HepG2 (cell line): ENCODE measurements around the gene EHD1. TPM values are rescaled to one million over a fixed set of nuclear protein-coding genes. Genes with fewer than 3 reads are reported as not detected.

Source experiments
- BRCA1 ChIP-seq: sonication (generic); formaldehyde crosslinking; IDR thresholded peaks from 2 replicates; pipeline ENCODE4 v1.4.0; 2020; ENCODE audit warnings: missing genetic modification reagents
- CBX1 ChIP-seq: IDR thresholded peaks from one replicate; pipeline ENCODE4 v1.6.1; 2016; ENCODE audit warnings: antibody characterized with exemption, low read depth
- POLR2A ChIP-seq, 2 experiments: IDR thresholded peaks; 2 replicates each; pipeline ENCODE4 v1.6.1; 2011; ENCODE audit warnings: low read depth in 2 of 2, low read length in 2 of 2, mild to moderate bottlenecking in 1 of 2, moderate library complexity in 1 of 2; ENCODE audit not compliant: insufficient read depth in 1 of 2
- TAF15 ChIP-seq: fragments of 200-400 bp; formaldehyde crosslinking; IDR thresholded peaks from one replicate; pipeline ENCODE4 v1.6.1; 2018; ENCODE audit warnings: mild to moderate bottlenecking, low read depth, low read length; ENCODE audit not compliant: poor library complexity, severe bottlenecking
- polyA plus RNA-seq, 8 experiments: library from polyadenylated mRNA; depleted of rRNA in 3 of 8; stranded (reverse) in 7 of 8; unstranded in 1 of 8; fragments of >200 nt; fragmentation: Illumina TruSeq in 4 of 8; extraction: Trizol in 4 of 8; gene quantifications; 2 replicates each; pipeline versions ENCODE4 v1.2.1 to v1.2.3, GENCODE V29; 2011 to 2016; ENCODE audit warnings: low read depth in 4 of 8, missing spikeins in 1 of 8, mixed read lengths in 1 of 8; ENCODE audit not compliant: insufficient read depth in 1 of 8
- total RNA-seq, 5 experiments: library from RNA; depleted of rRNA; stranded (reverse); fragments of >200 nt; fragmentation: Illumina TruSeq; extraction: Trizol; gene quantifications; 2 replicates each; pipeline ENCODE4 v1.2.3, GENCODE V29; 2016; ENCODE audit warnings: low read depth in 1 of 5
- TF ChIP-seq, protein P1 (sequence below): sonication (generic); formaldehyde crosslinking; IDR thresholded peaks from 2 replicates; pipeline ENCODE4 v1.4.0; 2020; ENCODE audit warnings: mild to moderate bottlenecking, missing genetic modification reagents
- TF ChIP-seq, protein P2 (sequence below), 2 experiments: IDR thresholded peaks; 2 replicates each; pipeline ENCODE4 v1.6.1; 2011 to 2012; ENCODE audit warnings: low read length in 2 of 2, borderline replicate concordance in 1 of 2, low read depth in 1 of 2, mild to moderate bottlenecking in 1 of 2, moderate library complexity in 1 of 2

EHD1 gene
- total and polyA plus RNA-seq, 2 of the 13 experiments (the other 11 are each of a cell fraction or from before 2014, with no cell fraction given), result 23.6 to 26.6 TPM

DNA sequence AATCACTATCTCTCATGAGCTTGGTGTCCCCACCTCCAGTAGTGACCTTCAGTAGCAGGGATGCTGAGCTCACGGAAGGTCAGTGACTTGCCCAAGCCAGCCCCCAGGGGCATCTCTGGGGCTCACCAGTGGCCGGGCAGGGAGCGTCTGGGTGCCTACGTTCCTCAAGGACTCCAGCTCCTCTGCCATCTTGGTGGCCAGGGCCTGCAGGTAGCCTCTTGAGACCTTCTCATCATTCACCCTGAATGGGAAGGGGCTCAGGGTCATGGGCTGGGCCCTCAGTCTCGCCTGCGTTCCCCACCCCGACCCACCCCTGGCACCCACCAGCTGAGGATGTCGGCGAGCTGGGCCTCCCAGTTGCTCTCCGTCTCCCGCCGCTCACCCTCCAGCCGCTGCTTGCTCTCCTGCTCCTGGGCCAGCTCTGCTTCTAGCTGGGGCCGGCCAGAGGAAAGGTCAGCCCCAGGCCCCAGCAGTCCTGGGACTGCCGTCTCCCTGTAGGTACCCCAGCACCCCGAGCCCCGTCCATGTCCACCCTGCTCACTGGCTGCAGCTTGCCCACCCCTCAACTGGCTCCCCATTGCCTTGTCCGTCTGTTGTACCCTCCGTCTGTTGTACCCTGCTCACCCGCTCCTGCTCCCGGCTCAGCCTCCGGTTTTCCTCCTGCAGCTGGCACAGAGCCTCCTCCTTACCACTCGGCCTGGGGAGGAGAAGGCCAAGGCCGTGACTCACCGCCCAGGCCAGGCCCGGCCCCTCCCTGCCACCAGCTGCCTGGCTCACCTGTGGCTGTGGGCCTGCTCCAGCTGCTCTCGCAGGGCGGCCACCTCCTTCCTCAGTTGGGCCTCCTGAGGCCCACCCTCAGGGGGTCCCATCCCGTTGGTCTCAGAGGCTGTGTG, 43.5 kb downstream of the EHD1 start (continued):
- TF ChIP-seq, protein P1, sequence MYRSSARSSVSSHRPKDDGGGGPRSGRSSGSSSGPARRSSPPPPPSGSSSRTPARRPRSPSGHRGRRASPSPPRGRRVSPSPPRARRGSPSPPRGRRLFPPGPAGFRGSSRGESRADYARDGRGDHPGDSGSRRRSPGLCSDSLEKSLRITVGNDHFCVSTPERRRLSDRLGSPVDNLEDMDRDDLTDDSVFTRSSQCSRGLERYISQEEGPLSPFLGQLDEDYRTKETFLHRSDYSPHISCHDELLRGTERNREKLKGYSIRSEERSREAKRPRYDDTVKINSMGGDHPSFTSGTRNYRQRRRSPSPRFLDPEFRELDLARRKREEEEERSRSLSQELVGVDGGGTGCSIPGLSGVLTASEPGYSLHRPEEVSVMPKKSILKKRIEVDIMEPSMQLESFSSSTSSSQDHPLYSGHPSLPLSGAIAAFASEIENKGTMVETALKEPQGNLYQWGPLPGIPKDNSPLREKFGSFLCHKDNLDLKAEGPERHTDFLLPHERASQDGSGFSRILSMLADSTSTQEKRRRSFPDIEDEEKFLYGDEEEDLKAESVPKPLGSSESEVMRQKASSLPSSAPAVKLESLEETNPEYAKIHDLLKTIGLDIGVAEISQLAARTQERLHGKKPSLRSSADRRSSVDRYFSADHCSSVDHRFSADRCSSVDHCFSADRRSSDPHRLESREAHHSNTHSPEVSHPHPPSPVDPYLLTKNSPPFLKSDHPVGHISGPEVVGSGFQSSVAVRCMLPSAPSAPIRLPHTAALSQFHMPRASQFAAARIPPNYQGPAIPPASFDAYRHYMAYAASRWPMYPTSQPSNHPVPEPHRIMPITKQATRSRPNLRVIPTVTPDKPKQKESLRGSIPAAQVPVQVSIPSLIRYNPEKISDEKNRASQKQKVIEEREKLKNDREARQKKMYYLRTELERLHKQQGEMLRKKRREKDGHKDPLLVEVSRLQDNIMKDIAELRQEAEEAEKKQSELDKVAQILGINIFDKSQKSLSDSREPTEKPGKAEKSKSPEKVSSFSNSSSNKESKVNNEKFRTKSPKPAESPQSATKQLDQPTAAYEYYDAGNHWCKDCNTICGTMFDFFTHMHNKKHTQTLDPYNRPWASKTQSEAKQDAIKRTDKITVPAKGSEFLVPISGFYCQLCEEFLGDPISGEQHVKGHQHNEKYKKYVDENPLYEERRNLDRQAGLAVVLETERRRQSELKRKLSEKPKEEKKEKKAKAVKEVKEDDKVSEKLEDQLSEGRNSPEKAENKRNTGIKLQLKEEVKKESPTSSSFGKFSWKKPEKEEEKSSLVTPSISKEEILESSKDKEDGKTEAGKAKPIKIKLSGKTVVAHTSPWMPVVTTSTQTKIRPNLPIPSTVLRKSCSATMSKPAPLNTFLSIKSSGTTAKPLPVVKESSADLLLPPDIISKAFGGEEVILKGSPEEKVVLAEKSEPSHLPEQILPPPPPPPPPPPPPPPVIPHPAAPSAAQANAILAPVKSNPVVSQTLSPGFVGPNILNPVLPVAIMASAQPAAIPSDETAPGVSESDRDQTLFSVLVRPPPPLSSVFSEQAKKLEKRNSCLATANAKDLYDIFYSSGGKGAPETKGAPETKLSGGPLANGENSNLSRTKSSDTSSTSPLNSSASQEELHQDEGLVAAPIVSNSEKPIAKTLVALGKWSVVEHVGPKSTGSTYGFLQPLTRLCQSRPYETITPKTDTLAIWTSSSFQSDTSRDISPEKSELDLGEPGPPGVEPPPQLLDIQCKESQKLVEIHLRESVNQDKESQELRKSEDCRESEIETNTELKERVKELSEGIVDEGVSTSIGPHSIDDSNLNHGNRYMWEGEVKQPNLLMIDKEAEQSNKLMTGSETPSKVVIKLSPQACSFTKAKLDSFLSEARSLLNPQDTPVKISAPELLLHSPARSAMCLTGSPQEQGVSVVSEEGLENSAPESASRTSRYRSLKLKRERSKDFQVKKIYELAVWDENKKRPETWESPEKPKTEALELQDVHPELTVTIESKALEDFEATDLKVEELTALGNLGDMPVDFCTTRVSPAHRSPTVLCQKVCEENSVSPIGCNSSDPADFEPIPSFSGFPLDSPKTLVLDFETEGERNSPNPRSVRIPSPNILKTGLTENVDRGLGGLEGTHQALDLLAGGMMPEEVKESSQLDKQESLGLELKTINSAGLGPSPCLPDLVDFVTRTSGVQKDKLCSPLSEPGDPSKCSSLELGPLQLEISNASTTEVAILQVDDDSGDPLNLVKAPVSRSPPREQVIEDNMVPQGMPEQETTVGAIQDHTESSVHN (CRISPR knock-in tag), result no peak
- TF ChIP-seq, protein P2, sequence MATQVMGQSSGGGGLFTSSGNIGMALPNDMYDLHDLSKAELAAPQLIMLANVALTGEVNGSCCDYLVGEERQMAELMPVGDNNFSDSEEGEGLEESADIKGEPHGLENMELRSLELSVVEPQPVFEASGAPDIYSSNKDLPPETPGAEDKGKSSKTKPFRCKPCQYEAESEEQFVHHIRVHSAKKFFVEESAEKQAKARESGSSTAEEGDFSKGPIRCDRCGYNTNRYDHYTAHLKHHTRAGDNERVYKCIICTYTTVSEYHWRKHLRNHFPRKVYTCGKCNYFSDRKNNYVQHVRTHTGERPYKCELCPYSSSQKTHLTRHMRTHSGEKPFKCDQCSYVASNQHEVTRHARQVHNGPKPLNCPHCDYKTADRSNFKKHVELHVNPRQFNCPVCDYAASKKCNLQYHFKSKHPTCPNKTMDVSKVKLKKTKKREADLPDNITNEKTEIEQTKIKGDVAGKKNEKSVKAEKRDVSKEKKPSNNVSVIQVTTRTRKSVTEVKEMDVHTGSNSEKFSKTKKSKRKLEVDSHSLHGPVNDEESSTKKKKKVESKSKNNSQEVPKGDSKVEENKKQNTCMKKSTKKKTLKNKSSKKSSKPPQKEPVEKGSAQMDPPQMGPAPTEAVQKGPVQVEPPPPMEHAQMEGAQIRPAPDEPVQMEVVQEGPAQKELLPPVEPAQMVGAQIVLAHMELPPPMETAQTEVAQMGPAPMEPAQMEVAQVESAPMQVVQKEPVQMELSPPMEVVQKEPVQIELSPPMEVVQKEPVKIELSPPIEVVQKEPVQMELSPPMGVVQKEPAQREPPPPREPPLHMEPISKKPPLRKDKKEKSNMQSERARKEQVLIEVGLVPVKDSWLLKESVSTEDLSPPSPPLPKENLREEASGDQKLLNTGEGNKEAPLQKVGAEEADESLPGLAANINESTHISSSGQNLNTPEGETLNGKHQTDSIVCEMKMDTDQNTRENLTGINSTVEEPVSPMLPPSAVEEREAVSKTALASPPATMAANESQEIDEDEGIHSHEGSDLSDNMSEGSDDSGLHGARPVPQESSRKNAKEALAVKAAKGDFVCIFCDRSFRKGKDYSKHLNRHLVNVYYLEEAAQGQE (IDR thresholded peaks at IDR 0.05; ENCODE audit: borderline replicate concordance in 1 of 2, low read depth in 1 of 2, low read length in 2 of 2), result no peak
- TF ChIP-seq TAF15 (no peak), CBX1 (no peak), POLR2A (IDR thresholded peaks at IDR 0.05; ENCODE audit: insufficient read depth in 1 of 2, low read depth in 2 of 2, low read length in 2 of 2) (no peak), BRCA1 (CRISPR knock-in tag) (no peak)
